ENCODE measurements around the gene CROCC2. TPM values are rescaled to one million over a fixed set of nuclear protein-coding genes. Genes with fewer than 3 reads are reported as not detected.

Gene CROCC2
- total RNA-seq, 2 experiments from 2014 or later = not detected

- POLR2A ChIA-PET = interaction anchor here (0.5 kb wide), 1 partner anchor 838 kb away, joined by 3 read pairs; no protein-coding TSS in a partner anchor
These were observed 43.0 kb downstream of the CROCC2 start for GRCh38 chr2:240948905-240949790.

GRCh38 chr2:240949791-240950705, 43.9 kb downstream of the CROCC2 start:
- H3K79me2 ChIP-seq (ENCODE audit: insufficient read depth, low read depth, low read length) = no peaks in the 10 kb centered on the region
- DNase-seq (ENCODE audit: low spot score) = no peak
- no peaks in the 10 kb centered on the region for H3K9me2 ChIP-seq (ENCODE audit: insufficient read depth, low read length)
- BruUV-seq (replicated peaks) = no TSS peak
- no peaks in the 10 kb centered on the region for H3K9me3 ChIP-seq (ENCODE audit: low read length)
- no peak overlapping the region for H3K4me2 ChIP-seq (ENCODE audit: low read length)
- ChIA-PET CTCF (ENCODE audit: unreplicated experiment) (no interaction called here), POLR2A (no interaction called here)
- no peak overlapping the region for H3K27ac ChIP-seq (ENCODE audit: low read depth, low read length, poor library complexity, severe bottlenecking)
- no peak overlapping the region for H2AFZ ChIP-seq (ENCODE audit: low read length)
- intact Hi-C loops (cut with micrococcal nuclease; ENCODE audit: unreplicated experiment) = no loop called here
- TF ChIP-seq EZH2phosphoT487 (IDR thresholded peaks at IDR 0.05; ENCODE audit: borderline replicate concordance, low read depth, low read length) (no peak), CTCF (conservative IDR thresholded peaks at IDR 0.05; ENCODE audit: low read length) (no peak)
- H3K36me3 ChIP-seq (ENCODE audit: insufficient read depth, low read length) = no peaks in the 10 kb centered on the region
- H3K4me1 ChIP-seq (ENCODE audit: insufficient read depth, low read length, poor library complexity, severe bottlenecking) = no peaks in the 10 kb centered on the region
- H3K4me3 ChIP-seq (ENCODE audit: low read depth, low read length, poor library complexity, severe bottlenecking) = no peak overlapping the region
- H4K20me1 ChIP-seq (ENCODE audit: insufficient read depth, low read length) = no peaks in the 10 kb centered on the region

More at GRCh38 chr2:240948905-240949790, 43.0 kb downstream of the CROCC2 start:
- Histone ChIP-seq H3K9me2 (ENCODE audit: insufficient read depth, low read length) (no peaks in the 10 kb centered on the region), H3K4me1 (ENCODE audit: insufficient read depth, low read length, poor library complexity, severe bottlenecking) (no peaks in the 10 kb centered on the region), H3K79me2 (ENCODE audit: insufficient read depth, low read depth, low read length) (no peaks in the 10 kb centered on the region), H3K4me3 (ENCODE audit: low read depth, low read length, poor library complexity, severe bottlenecking) (no peak overlapping the region), H3K4me2 (ENCODE audit: low read length) (no peak overlapping the region), H3K9me3 (ENCODE audit: low read length) (no peaks in the 10 kb centered on the region), H4K20me1 (ENCODE audit: insufficient read depth, low read length) (no peaks in the 10 kb centered on the region), H2AFZ (ENCODE audit: low read length) (no peak overlapping the region), H3K27ac (ENCODE audit: low read depth, low read length, poor library complexity, severe bottlenecking) (no peak overlapping the region), H3K36me3 (ENCODE audit: insufficient read depth, low read length) (no peaks in the 10 kb centered on the region)
- CTCF ChIA-PET (ENCODE audit: unreplicated experiment) = no interaction called here
- TF ChIP-seq CTCF (conservative IDR thresholded peaks at IDR 0.05; ENCODE audit: low read length) = no peak
- no peak for TF ChIP-seq EZH2phosphoT487 (IDR thresholded peaks at IDR 0.05; ENCODE audit: borderline replicate concordance, low read depth, low read length)
- no TSS peak for BruUV-seq (replicated peaks)
- intact Hi-C loops (cut with micrococcal nuclease; ENCODE audit: unreplicated experiment) = no loop called here
- no peak for DNase-seq (ENCODE audit: low spot score)
